Stimulated activated CD8-positive, alpha-beta memory T cell treated with anti-CD3 and anti-CD28 coated beads, Interleukin-7, amount 100 ng/mL, for 48 hours (primary cell): ENCODE results near the gene FSD1.
"Not testable (repeated sequence)": the region's sequence is repeated elsewhere in the genome, so short reads cannot be mapped to it uniquely, and the experiment has no call there.

Source experiments
- DNase-seq, 2 donors: peaks; one replicate each; pipeline ENCODE4 v3.0.0-alpha.2; 2020; ENCODE audit warnings: low read depth in 1 of 2; ENCODE audit errors: extremely low read depth in 1 of 2

The FSD1 gene

GRCh38 chr19:4284176-4284958, 20.0 kb upstream of the FSD1 start:
- no peak for DNase-seq

GRCh38 chr19:4284974-4285373, 19.4 kb upstream of the FSD1 start:
- no peak for DNase-seq

- DNase-seq, result not testable (repeated sequence)
These were observed 18.3 kb upstream of the FSD1 start for GRCh38 chr19:4286141-4286540.

GRCh38 chr19:4288091-4288777, 16.2 kb upstream of the FSD1 start:
- no peak for DNase-seq

- DNase-seq, result no peak
These were observed 13.1 kb upstream of the FSD1 start for GRCh38 chr19:4291184-4291732.

GRCh38 chr19:4292515-4292914, 11.9 kb upstream of the FSD1 start:
- DNase-seq, result no peak

- no peak for DNase-seq
These were observed 10.0 kb upstream of the FSD1 start for GRCh38 chr19:4294389-4294788.

GRCh38 chr19:4295972-4296771, 8.2 kb upstream of the FSD1 start:
- no peak for DNase-seq

GRCh38 chr19:4297901-4298809, 6.2 kb upstream of the FSD1 start:
- DNase-seq, result peak in 1 of 2 donors; percentile 48

GRCh38 chr19:4298810-4299550, 5.4 kb upstream of the FSD1 start:
- no peak for DNase-seq

- DNase-seq, result no peak
These were observed 3.8 kb upstream of the FSD1 start for GRCh38 chr19:4300589-4300988.

- no peak for DNase-seq
These were observed 2.7 kb upstream of the FSD1 start for GRCh38 chr19:4301590-4302242.

- DNase-seq, result no peak
These were observed 2.2 kb upstream of the FSD1 start, which contains the start of gene TMIGD2 for GRCh38 chr19:4302243-4302640. Gene TMIGD2, minus strand, starts transcription at chr19:4302389. Its CDS starts 4 bp downstream, at chr19:4302385.

- DNase-seq, result no peak
These were observed 420 bp upstream of the FSD1 start for GRCh38 chr19:4303819-4304537.

- DNase-seq, result no peak
These were observed 837 bp downstream of the FSD1 start for GRCh38 chr19:4305257-4305612.

GRCh38 chr19:4305659-4306058, 1.3 kb downstream of the FSD1 start:
- no peak for DNase-seq

GRCh38 chr19:4310247-4311121, 6.1 kb downstream of the FSD1 start:
- DNase-seq, result no peak
